ENCODE data around the gene NEO1. TPM values are rescaled to one million over a fixed set of nuclear protein-coding genes. Genes with fewer than 3 reads are reported as not detected.

The NEO1 gene
- total and polyA plus RNA-seq, 2 of the 13 experiments (the other 11 are each of a cell fraction or from before 2014, with no cell fraction given), result 8.4 to 11.0 TPM

DNA sequence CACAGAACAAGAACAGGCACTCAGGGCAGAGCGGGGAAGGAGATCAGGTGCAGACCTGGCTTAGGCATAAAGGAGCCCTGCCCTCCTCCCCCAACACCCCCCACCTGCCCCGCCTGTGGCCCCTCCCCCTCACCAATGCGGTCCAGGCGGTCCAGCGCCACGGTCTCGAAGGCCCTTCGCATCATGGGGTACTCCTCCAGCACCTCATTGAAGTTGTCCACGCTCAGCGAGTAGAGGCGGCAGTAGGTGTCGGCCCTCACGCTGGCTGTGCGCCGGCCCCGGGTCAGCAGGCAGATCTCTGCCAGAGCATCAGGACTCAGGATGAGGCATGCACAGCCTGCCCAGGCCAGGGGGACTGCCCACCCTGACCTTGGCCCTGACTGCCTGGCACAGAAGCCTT lies 271.7 kb downstream of the NEO1 start:
- DNase-seq (ENCODE audit: low spot score), result no peak
- intact Hi-C loops (cut with micrococcal nuclease; ENCODE audit: unreplicated experiment), result no loop called here
- 67% methylated on average over 9 of the region's 16 CpGs for WGBS (ENCODE audit: low lambda C conversion rate)
- no peak for FAIRE-seq
- no peak overlapping the region for H2AFZ ChIP-seq (ENCODE audit: low read length)
- H3K4me3 ChIP-seq (replicated peaks in 1 of 3; ENCODE audit: insufficient read depth in 1 of 3, low read depth in 2 of 3, low read length in 3 of 3), result no peak overlapping the region
- ATAC-seq, result no peak
- no peaks in the 10 kb centered on the region for H3K4me1 ChIP-seq (ENCODE audit: insufficient read depth, low read length)
- peaks cover 4 to 45% of the 10 kb centered on the region in 2 experiments; a peak in 4 of 5 replicates for H3K27me3 ChIP-seq (ENCODE audit: control insufficient read depth in 1 of 2, insufficient read depth in 2 of 2, low read length in 2 of 2)
- H3K9me3 ChIP-seq (ENCODE audit: low read length), result no peaks in the 10 kb centered on the region
- no peak overlapping the region for H3K27ac ChIP-seq (ENCODE audit: extremely low read length, insufficient read depth, low read length)
- in situ Hi-C loops (cut with HindIII; ENCODE audit: extremely low pct_ligation_motif_present, low pct_unique_long_range_greater_than_20kb), result no loop called here
- BruUV-seq (replicated peaks), result no TSS peak
- POLR2A ChIA-PET, result no interaction called here
- no peaks in the 10 kb centered on the region for H3K36me3 ChIP-seq (replicated peaks in 1 of 2; ENCODE audit: control insufficient read depth in 1 of 2, insufficient read depth in 2 of 2, low read length in 2 of 2)
- CTCF ChIA-PET (ENCODE audit: low intra/inter-chr PET ratio, low total read pairs), result no interaction called here
- H3K4me2 ChIP-seq (ENCODE audit: low read depth, low read length), result no peak overlapping the region
- H3K9ac ChIP-seq (ENCODE audit: insufficient read depth, low read depth, low read length), result no peak overlapping the region
- TF ChIP-seq, protein P1, sequence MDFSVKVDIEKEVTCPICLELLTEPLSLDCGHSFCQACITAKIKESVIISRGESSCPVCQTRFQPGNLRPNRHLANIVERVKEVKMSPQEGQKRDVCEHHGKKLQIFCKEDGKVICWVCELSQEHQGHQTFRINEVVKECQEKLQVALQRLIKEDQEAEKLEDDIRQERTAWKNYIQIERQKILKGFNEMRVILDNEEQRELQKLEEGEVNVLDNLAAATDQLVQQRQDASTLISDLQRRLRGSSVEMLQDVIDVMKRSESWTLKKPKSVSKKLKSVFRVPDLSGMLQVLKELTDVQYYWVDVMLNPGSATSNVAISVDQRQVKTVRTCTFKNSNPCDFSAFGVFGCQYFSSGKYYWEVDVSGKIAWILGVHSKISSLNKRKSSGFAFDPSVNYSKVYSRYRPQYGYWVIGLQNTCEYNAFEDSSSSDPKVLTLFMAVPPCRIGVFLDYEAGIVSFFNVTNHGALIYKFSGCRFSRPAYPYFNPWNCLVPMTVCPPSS (IDR thresholded peaks at IDR 0.05), result no peak
- no peak for TF ChIP-seq HBP1 (CRISPR knock-in tag; IDR thresholded peaks at IDR 0.05; ENCODE audit: low read depth)
- TF ChIP-seq KAT7 (CRISPR knock-in tag; IDR thresholded peaks at IDR 0.05; ENCODE audit: borderline replicate concordance), result no peak
- no peak for TF ChIP-seq ZNF646 (CRISPR knock-in tag; IDR thresholded peaks at IDR 0.05)
- TF ChIP-seq ZNF263 (CRISPR knock-in tag; IDR thresholded peaks at IDR 0.05), result no peak
- no peaks in the 10 kb centered on the region for H4K20me1 ChIP-seq (ENCODE audit: insufficient read depth, low read length)
- H3K79me2 ChIP-seq (ENCODE audit: insufficient read depth, low read length), result no peaks in the 10 kb centered on the region
